Hematopoietic multipotent progenitor cell treated with erythropoietin and hydrocortisone succinate and interleukin-3 and kit ligand, for 8 days (in vitro differentiated cells): ENCODE results near the gene GALNT14.
"Not testable (repeated sequence)": the region's sequence is repeated elsewhere in the genome, so short reads cannot be mapped to it uniquely, and the experiment has no call there.

Experiments used
- DNase-seq: peaks from one replicate; pipeline ENCODE4 v3.0.0-alpha.2; 2015

The GALNT14 gene

GRCh38 chr2:30933496-30933895 is 204.7 kb downstream of the GALNT14 start:
- no peak for DNase-seq

- no peak for DNase-seq
These were observed 205.4 kb downstream of the GALNT14 start for GRCh38 chr2:30932870-30933269.

- peak; percentile 4 for DNase-seq
These were observed 206.3 kb downstream of the GALNT14 start for GRCh38 chr2:30931841-30932407.

GRCh38 chr2:30930716-30931115 is 207.5 kb downstream of the GALNT14 start:
- no peak for DNase-seq

GRCh38 chr2:30927465-30928075 is 210.7 kb downstream of the GALNT14 start:
- no peak for DNase-seq

- no peak for DNase-seq
These were observed 211.6 kb downstream of the GALNT14 start for GRCh38 chr2:30926606-30927005.

GRCh38 chr2:30923623-30924022 is 214.6 kb downstream of the GALNT14 start:
- DNase-seq = no peak

GRCh38 chr2:30920511-30920910 is 217.7 kb downstream of the GALNT14 start:
- no peak for DNase-seq

- peak; percentile 10 for DNase-seq
These were observed 222.8 kb downstream of the GALNT14 start for GRCh38 chr2:30915486-30915885.

GRCh38 chr2:30914456-30914855 is 223.8 kb downstream of the GALNT14 start:
- no peak for DNase-seq

GRCh38 chr2:30912056-30912455 is 226.2 kb downstream of the GALNT14 start:
- DNase-seq = no peak

GRCh38 chr2:30911327-30911726 is 226.9 kb downstream of the GALNT14 start:
- no peak for DNase-seq

GRCh38 chr2:30910686-30911085 is 227.6 kb downstream of the GALNT14 start:
- DNase-seq = no peak

- DNase-seq = not testable (repeated sequence)
These were observed 233.8 kb downstream of the GALNT14 start for GRCh38 chr2:30904437-30904836.

GRCh38 chr2:30903326-30903725 is 234.9 kb downstream of the GALNT14 start:
- DNase-seq = no peak

- DNase-seq = no peak
These were observed 237.9 kb downstream of the GALNT14 start for GRCh38 chr2:30900381-30900780.

GRCh38 chr2:30899516-30900054 is 238.7 kb downstream of the GALNT14 start:
- DNase-seq = no peak

- DNase-seq = no peak
These were observed 240.7 kb downstream of the GALNT14 start for GRCh38 chr2:30897539-30897938.

- DNase-seq = no peak
These were observed 243.6 kb downstream of the GALNT14 start for GRCh38 chr2:30894498-30895119.

GRCh38 chr2:30888852-30889409 is 249.3 kb downstream of the GALNT14 start:
- DNase-seq = no peak

- DNase-seq = no peak
These were observed 252.2 kb downstream of the GALNT14 start for GRCh38 chr2:30886080-30886479.

GRCh38 chr2:30883822-30884221 is 254.4 kb downstream of the GALNT14 start:
- no peak for DNase-seq

- DNase-seq = no peak
These were observed 255.1 kb downstream of the GALNT14 start for GRCh38 chr2:30883184-30883583.

GRCh38 chr2:30880516-30880915 is 257.7 kb downstream of the GALNT14 start:
- DNase-seq = no peak
